GM21423 (cell line): ENCODE results near the gene EVPL.
"Not testable (repeated sequence)": the region's sequence is repeated elsewhere in the genome, so short reads cannot be mapped to it uniquely, and the experiment has no call there.

Source experiments
- ATAC-seq: cut with Tn5 transposase; IDR thresholded peaks from one replicate; pipeline ENCODE4 v1.9.1; 2021; ENCODE audit warnings: mild to moderate bottlenecking, moderate library complexity; ENCODE audit not compliant: unreplicated experiment

EVPL gene

GRCh38 chr17:75970626-75971025 lies 56.5 kb downstream of the EVPL start:
- no peak for ATAC-seq

GRCh38 chr17:75970011-75970523 lies 57.0 kb downstream of the EVPL start:
- no peak for ATAC-seq

- not testable (repeated sequence) for ATAC-seq
Measured at GRCh38 chr17:75969044-75969443, 58.1 kb downstream of the EVPL start.

GRCh38 chr17:75965468-75965867 lies 61.6 kb downstream of the EVPL start:
- no peak for ATAC-seq

GRCh38 chr17:75959839-75960511 lies 67.1 kb downstream of the EVPL start:
- ATAC-seq = no peak

GRCh38 chr17:75959051-75959838 lies 67.9 kb downstream of the EVPL start:
- no peak for ATAC-seq
